Central memory CD8-positive, alpha-beta T cell (primary cell): ENCODE measurements around the gene EDEM2.
A peak's percentile ranks its signal among the peaks of the same experiment; 100 is the strongest.
"Not testable (repeated sequence)": the region's sequence is repeated elsewhere in the genome, so short reads cannot be mapped to it uniquely, and the experiment has no call there.

Experiments
- ATAC-seq: fragments of 150-1000 bp; cut with Tn5 transposase; replicated peaks from 2 replicates; pipeline ENCODE4 v1.10.0; 2022; ENCODE audit warnings: mild to moderate bottlenecking, moderate FRiP score, moderate number of reproducible peaks; ENCODE audit not compliant: poor library complexity, severe bottlenecking; ENCODE audit errors: extremely low read depth
- DNase-seq, 2 donors: peaks; one replicate each; pipeline ENCODE4 v3.0.0; 2021; ENCODE audit warnings: low spot score in 2 of 2
- H3K27ac Mint-ChIP-seq: one replicate; pipeline ENCODE4 v1.8.0; 2022; ENCODE audit warnings: low read depth, mild to moderate bottlenecking, moderate library complexity, mixed read lengths
- H3K27me3 Mint-ChIP-seq: one replicate; pipeline ENCODE4 v1.8.0; 2022; ENCODE audit warnings: mixed read lengths
- H3K36me3 Mint-ChIP-seq: one replicate; pipeline ENCODE4 v1.8.0; 2022; ENCODE audit warnings: mild to moderate bottlenecking, moderate library complexity, mixed read lengths; ENCODE audit not compliant: insufficient read depth
- H3K4me1 Mint-ChIP-seq: one replicate; pipeline ENCODE4 v1.8.0; 2022; ENCODE audit warnings: mixed read lengths
- H3K4me3 Mint-ChIP-seq: one replicate; pipeline ENCODE4 v1.8.0; 2022; ENCODE audit warnings: mild to moderate bottlenecking, moderate library complexity, mixed read lengths
- H3K9me3 Mint-ChIP-seq: one replicate; pipeline ENCODE4 v1.8.0; 2022; ENCODE audit warnings: mixed read lengths

The EDEM2 gene

GRCh38 chr20:35146920-35147574 is at the start of gene EDEM2:
Gene EDEM2, minus strand, starts transcription at chr20:35147336. Its CDS starts 78 bp downstream, at chr20:35147258.
- Mint-ChIP-seq H3K4me1 (peaks cover 31% of the 10 kb centered on the region), H3K27me3 (no peaks in the 10 kb centered on the region), H3K9me3 (no peaks in the 10 kb centered on the region), H3K4me3 (peak within 1 kb of the TSS; percentile 95), H3K36me3 (peaks cover 21% of the 10 kb centered on the region), H3K27ac (peak within 1 kb of the TSS; percentile 94)
- peak; percentile 85 to 86 for DNase-seq
- peak; percentile 90 for ATAC-seq

DNA sequence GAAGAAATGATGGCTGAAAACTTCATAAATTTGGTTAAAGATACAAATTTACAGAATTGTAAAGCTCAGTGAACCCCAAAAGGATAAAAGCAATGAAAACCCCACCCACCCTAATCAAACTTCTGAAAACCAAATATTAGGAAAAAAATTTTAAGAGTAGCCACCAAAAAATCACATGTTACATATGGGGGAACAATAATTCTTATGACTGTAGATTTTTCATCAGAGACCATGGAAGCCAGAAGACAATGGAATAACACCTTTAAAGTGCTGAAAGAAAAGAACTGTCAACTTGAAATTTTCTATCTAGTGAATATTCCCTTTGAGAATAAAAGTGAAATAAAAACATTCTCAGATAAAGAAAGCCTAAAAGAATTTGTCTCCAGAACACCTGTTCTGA is 49.2 kb upstream of the EDEM2 start:
- no peak for DNase-seq
- H3K9me3 Mint-ChIP-seq, result no peaks in the 10 kb centered on the region
- no peaks in the 10 kb centered on the region for H3K4me1 Mint-ChIP-seq
- H3K27ac Mint-ChIP-seq, result no peak overlapping the region
- peaks cover 4% of the 10 kb centered on the region for H3K36me3 Mint-ChIP-seq
- H3K4me3 Mint-ChIP-seq, result no peak overlapping the region
- no peaks in the 10 kb centered on the region for H3K27me3 Mint-ChIP-seq
- ATAC-seq, result no peak

- not testable (repeated sequence) for H3K4me3 Mint-ChIP-seq, H3K27me3 Mint-ChIP-seq, H3K4me1 Mint-ChIP-seq, H3K36me3 Mint-ChIP-seq, ATAC-seq, H3K9me3 Mint-ChIP-seq, H3K27ac Mint-ChIP-seq, DNase-seq
These were observed 46.1 kb upstream of the EDEM2 start for GRCh38 chr20:35193031-35193791.

DNA sequence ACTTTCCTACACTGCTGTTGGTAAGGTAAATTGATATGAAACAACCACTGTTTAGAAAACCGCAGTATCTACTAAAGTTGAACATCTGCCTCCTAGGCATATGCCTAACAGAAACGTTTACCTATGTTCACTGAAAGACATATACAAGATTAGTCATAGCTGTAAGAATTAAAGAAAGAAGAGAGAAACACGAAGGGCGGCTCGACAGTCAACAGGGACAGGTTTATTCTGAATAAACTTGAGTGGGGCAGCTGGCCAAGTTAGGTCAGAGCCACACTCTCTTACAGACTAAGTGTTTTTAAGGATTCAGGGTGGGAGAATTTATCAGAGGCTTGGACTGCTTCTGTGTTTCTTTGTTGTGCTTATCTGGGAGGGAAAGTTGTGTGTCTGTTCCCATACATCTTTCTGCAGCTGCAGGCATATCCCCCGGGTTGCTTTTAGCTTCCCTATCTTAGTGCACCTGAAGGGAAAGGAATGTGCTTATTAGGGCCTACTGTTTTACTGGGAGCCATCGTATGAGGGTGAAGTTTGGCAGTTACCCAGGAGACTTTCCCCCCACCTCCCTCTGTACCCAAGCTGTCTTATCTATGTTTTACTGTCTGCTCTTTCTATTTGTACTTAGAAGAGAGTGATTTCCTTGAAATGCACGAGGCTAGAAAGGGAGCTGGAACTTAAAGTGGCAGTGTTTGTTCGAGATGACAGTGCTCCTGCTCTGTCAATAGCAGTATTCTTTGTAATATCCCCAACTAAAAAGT is 45.2 kb upstream of the EDEM2 start:
- Mint-ChIP-seq H3K4me1 (no peaks in the 10 kb centered on the region), H3K36me3 (peaks cover 4% of the 10 kb centered on the region), H3K4me3 (no peak overlapping the region), H3K9me3 (no peaks in the 10 kb centered on the region), H3K27ac (no peak overlapping the region), H3K27me3 (no peaks in the 10 kb centered on the region)
- no peak for DNase-seq
- ATAC-seq, result no peak

GRCh38 chr20:35191419-35192117 is 44.4 kb upstream of the EDEM2 start:
- no peaks in the 10 kb centered on the region for H3K9me3 Mint-ChIP-seq

DNA sequence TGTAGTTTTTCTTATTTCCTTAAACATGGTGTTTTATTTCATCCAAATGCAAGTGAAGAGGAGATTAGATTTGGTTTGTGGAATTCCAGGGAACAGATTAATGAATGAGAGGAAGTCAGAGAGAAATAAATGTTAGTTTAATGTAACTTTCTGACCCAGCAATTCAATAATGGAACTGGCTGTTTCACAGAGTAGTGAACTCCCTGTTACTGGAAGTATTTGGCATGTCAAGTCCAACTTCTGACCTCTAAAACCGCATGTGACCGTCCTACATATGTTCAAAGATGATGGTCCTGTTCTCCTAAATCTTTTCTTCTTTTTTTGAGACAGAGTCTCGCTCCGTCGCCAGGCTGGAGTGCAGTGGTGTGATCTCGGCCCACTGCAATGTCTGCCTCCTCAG is 43.4 kb upstream of the EDEM2 start:
- H3K4me1 Mint-ChIP-seq, result no peaks in the 10 kb centered on the region
- ATAC-seq (no peak), DNase-seq (no peak)
- H3K27ac Mint-ChIP-seq, result no peak overlapping the region
- H3K9me3 Mint-ChIP-seq, result no peaks in the 10 kb centered on the region
- H3K27me3 Mint-ChIP-seq, result no peaks in the 10 kb centered on the region
- H3K4me3 Mint-ChIP-seq, result no peak overlapping the region
- H3K36me3 Mint-ChIP-seq, result peaks cover 6% of the 10 kb centered on the region

More at GRCh38 chr20:35191419-35192117, 44.4 kb upstream of the EDEM2 start:
- Mint-ChIP-seq H3K4me1 (no peaks in the 10 kb centered on the region), H3K4me3 (no peak overlapping the region), H3K27ac (no peak overlapping the region), H3K36me3 (peaks cover 6% of the 10 kb centered on the region), H3K27me3 (no peaks in the 10 kb centered on the region)
- ATAC-seq (no peak), DNase-seq (no peak)

GRCh38 chr20:35189223-35189622 is 42.1 kb upstream of the EDEM2 start:
- H3K9me3 Mint-ChIP-seq, H3K4me1 Mint-ChIP-seq, H3K27ac Mint-ChIP-seq, H3K36me3 Mint-ChIP-seq, H3K4me3 Mint-ChIP-seq, ATAC-seq, H3K27me3 Mint-ChIP-seq, DNase-seq: not testable (repeated sequence)

- Mint-ChIP-seq H3K36me3 (peaks cover 4% of the 10 kb centered on the region), H3K9me3 (no peaks in the 10 kb centered on the region), H3K4me3 (no peak overlapping the region), H3K27ac (no peak overlapping the region), H3K27me3 (no peaks in the 10 kb centered on the region), H3K4me1 (no peaks in the 10 kb centered on the region)
- DNase-seq (no peak), ATAC-seq (no peak)
These were observed 40.6 kb upstream of the EDEM2 start for GRCh38 chr20:35187584-35188190.

DNA sequence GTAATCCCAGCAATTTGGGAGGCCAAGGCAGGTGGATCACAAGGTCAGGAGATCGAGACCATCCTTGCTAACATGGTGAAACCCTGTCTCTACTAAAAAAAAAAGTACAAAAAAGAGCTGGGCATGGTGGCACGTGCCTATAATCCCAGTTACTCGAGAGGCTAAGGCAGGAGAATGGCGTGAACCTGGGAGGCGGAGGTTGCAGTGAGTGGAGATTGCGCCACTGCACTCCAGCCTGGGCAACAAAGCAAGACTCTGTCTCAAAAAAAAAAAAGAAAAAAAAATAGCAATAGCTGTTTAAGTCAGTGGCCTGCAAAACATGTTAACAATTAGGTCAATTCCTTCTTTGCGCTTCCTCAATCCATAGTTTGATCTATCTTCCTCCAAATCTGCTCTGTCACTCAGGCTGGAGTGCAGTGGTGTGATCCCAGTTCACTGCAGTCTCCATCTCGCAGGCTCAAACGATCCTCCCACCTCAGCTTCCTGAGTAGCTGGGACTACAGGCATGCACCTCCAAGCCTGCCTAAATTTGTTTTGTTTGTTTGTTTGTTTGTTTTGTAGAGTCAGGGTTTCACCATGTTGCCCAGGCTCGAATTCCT is 39.7 kb upstream of the EDEM2 start:
- not testable (repeated sequence) for H3K4me3 Mint-ChIP-seq, DNase-seq, H3K4me1 Mint-ChIP-seq, H3K9me3 Mint-ChIP-seq, H3K36me3 Mint-ChIP-seq, H3K27ac Mint-ChIP-seq, H3K27me3 Mint-ChIP-seq, ATAC-seq

- H3K36me3 Mint-ChIP-seq, result no peaks in the 10 kb centered on the region
- H3K27me3 Mint-ChIP-seq, result no peaks in the 10 kb centered on the region
- H3K4me3 Mint-ChIP-seq, result no peak overlapping the region
- H3K9me3 Mint-ChIP-seq, result no peaks in the 10 kb centered on the region
- no peaks in the 10 kb centered on the region for H3K4me1 Mint-ChIP-seq
- ATAC-seq (no peak), DNase-seq (no peak)
- no peak overlapping the region for H3K27ac Mint-ChIP-seq
These were observed 34.6 kb upstream of the EDEM2 start for GRCh38 chr20:35181731-35182130.

DNA sequence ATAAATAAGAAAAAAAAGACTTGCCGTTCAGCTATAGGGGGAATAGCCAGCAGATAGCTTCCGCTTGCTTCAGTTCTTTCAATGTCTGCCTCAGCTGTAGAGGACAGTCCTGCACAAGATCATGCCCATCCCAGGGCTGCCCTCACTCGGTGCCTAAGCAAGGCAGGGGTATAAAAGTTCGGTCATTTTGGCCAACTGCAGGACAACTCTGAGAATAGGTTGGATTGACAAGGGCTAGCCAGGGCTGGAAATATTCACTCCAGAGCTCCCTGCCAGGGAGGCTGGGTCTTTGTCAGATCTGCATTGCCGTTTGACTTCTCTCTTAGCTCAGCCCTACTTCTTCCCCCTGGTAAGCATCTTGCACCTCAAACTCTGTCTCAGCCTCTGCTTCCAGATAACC is 33.1 kb upstream of the EDEM2 start:
- no peak for DNase-seq
- Mint-ChIP-seq H3K27me3 (no peaks in the 10 kb centered on the region), H3K27ac (no peak overlapping the region), H3K4me1 (no peaks in the 10 kb centered on the region), H3K9me3 (no peaks in the 10 kb centered on the region), H3K36me3 (no peaks in the 10 kb centered on the region), H3K4me3 (no peak overlapping the region)
- no peak for ATAC-seq
